Transverse colon (tissue), 4 donors: ENCODE measurements around the gene PFKFB3.
"Not testable (repeated sequence)": the region's sequence is repeated elsewhere in the genome, so short reads cannot be mapped to it uniquely, and the experiment has no call there.

Experiments
- EP300 ChIP-seq: sonication (generic); formaldehyde crosslinking; IDR thresholded peaks from one replicate; pipeline ENCODE4 v1.6.1; 2017; ENCODE audit warnings: antibody characterized with exemption, low read depth
- POLR2A ChIP-seq: fragments of 450-650 bp; IDR thresholded peaks from one replicate; pipeline ENCODE4 v1.6.1; 2016; ENCODE audit warnings: antibody characterized with exemption, mild to moderate bottlenecking, moderate library complexity
- POLR2AphosphoS5 ChIP-seq, 3 donors: sonication (generic); formaldehyde crosslinking; IDR thresholded peaks; one replicate each; pipeline ENCODE4 v1.6.1; 2016; ENCODE audit warnings: antibody characterized with exemption in 3 of 3
- TF ChIP-seq, protein P1 (sequence below), 5 experiments: fragments of 200-600 bp in 3 of 5; fragments of 450-650 bp in 2 of 5; sonication (generic) in 3 of 5; IDR thresholded peaks; 1 replicate in 2 of 5; 2 replicates in 3 of 5; pipeline ENCODE4 v1.5.1; 2016 to 2017; ENCODE audit warnings: antibody characterized with exemption in 5 of 5, inconsistent platforms in 3 of 5, mild to moderate bottlenecking in 2 of 5, moderate library complexity in 1 of 5

DNA sequence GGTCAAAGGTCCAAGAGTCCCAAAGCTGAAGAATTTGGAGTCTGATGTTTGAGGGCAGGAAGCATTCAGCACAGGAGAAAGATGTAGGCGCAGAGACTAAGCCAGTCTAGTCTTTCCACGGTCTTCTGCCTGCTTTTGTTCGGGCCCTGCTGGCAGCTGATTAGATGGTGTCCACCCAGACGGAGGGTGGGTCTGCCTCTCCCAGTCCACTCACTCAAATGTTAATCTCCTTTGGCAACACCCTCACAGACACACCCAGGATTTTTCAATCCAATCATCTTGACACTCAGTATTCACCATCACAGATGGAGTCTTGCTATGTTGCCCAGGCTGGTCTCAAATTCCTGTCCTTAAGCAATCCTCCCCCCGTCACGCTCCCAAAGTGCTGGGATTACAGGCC lies 6.2 kb upstream of the PFKFB3 start:
- not testable (repeated sequence) for TF ChIP-seq EP300; POLR2A; POLR2AphosphoS5 (IDR thresholded peaks at IDR 0.05)
- TF ChIP-seq, protein P1, sequence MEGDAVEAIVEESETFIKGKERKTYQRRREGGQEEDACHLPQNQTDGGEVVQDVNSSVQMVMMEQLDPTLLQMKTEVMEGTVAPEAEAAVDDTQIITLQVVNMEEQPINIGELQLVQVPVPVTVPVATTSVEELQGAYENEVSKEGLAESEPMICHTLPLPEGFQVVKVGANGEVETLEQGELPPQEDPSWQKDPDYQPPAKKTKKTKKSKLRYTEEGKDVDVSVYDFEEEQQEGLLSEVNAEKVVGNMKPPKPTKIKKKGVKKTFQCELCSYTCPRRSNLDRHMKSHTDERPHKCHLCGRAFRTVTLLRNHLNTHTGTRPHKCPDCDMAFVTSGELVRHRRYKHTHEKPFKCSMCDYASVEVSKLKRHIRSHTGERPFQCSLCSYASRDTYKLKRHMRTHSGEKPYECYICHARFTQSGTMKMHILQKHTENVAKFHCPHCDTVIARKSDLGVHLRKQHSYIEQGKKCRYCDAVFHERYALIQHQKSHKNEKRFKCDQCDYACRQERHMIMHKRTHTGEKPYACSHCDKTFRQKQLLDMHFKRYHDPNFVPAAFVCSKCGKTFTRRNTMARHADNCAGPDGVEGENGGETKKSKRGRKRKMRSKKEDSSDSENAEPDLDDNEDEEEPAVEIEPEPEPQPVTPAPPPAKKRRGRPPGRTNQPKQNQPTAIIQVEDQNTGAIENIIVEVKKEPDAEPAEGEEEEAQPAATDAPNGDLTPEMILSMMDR (IDR thresholded peaks at IDR 0.05): not testable (repeated sequence)
